ENCODE results near the gene GPR148. TPM values are rescaled to one million over a fixed set of nuclear protein-coding genes. Genes with fewer than 3 reads are reported as not detected.
A peak's percentile ranks its signal among the peaks of the same experiment; 100 is the strongest.

GPR148 gene
- total RNA-seq, 2 donors from 2014 or later, result not detected

- Histone ChIP-seq H3K27me3 (no peaks in the 10 kb centered on the region), H3K4me1 (no peaks in the 10 kb centered on the region), H3K9ac (ENCODE audit: low read depth in 2 of 2, low read length in 2 of 2) (no peak overlapping the region), H3K36me3 (no peaks in the 10 kb centered on the region), H3K9me3 (no peaks in the 10 kb centered on the region), H3K27ac (no peak overlapping the region), H3K4me3 (no peak overlapping the region)
- intact Hi-C loops (cut with DNase I), result no loop called here
- TF ChIP-seq, protein P1, sequence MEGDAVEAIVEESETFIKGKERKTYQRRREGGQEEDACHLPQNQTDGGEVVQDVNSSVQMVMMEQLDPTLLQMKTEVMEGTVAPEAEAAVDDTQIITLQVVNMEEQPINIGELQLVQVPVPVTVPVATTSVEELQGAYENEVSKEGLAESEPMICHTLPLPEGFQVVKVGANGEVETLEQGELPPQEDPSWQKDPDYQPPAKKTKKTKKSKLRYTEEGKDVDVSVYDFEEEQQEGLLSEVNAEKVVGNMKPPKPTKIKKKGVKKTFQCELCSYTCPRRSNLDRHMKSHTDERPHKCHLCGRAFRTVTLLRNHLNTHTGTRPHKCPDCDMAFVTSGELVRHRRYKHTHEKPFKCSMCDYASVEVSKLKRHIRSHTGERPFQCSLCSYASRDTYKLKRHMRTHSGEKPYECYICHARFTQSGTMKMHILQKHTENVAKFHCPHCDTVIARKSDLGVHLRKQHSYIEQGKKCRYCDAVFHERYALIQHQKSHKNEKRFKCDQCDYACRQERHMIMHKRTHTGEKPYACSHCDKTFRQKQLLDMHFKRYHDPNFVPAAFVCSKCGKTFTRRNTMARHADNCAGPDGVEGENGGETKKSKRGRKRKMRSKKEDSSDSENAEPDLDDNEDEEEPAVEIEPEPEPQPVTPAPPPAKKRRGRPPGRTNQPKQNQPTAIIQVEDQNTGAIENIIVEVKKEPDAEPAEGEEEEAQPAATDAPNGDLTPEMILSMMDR (IDR thresholded peaks at IDR 0.05), result no peak
- DNase-seq, result peak; percentile 67
These were observed 15.6 kb downstream of the GPR148 start for GRCh38 chr2:130744287-130745117.

GRCh38 chr2:130749078-130749477, 20.2 kb downstream of the GPR148 start:
- no peaks in the 10 kb centered on the region for H3K27me3 ChIP-seq
- no peak overlapping the region for H3K9ac ChIP-seq (ENCODE audit: low read depth in 2 of 2, low read length in 2 of 2)
- DNase-seq, result no peak
- H3K4me1 ChIP-seq, result no peaks in the 10 kb centered on the region
- H3K27ac ChIP-seq, result no peak overlapping the region
- H3K36me3 ChIP-seq, result no peaks in the 10 kb centered on the region
- H3K4me3 ChIP-seq, result no peak overlapping the region
- intact Hi-C loops (cut with DNase I), result no loop called here
- no peaks in the 10 kb centered on the region for H3K9me3 ChIP-seq
- TF ChIP-seq, protein P1 (IDR thresholded peaks at IDR 0.05), result no peak

GRCh38 chr2:130749641-130750040, 20.8 kb downstream of the GPR148 start:
- TF ChIP-seq, protein P1 (IDR thresholded peaks at IDR 0.05), result no peak
- no peak for DNase-seq
- peaks cover 3% of the 10 kb centered on the region for H3K27me3 ChIP-seq
- H3K27ac ChIP-seq, result no peak overlapping the region
- H3K9me3 ChIP-seq, result no peaks in the 10 kb centered on the region
- H3K36me3 ChIP-seq, result no peaks in the 10 kb centered on the region
- intact Hi-C loops (cut with DNase I), result no loop called here
- no peaks in the 10 kb centered on the region for H3K4me1 ChIP-seq
- H3K9ac ChIP-seq (ENCODE audit: low read depth in 2 of 2, low read length in 2 of 2), result no peak overlapping the region
- no peak overlapping the region for H3K4me3 ChIP-seq

GRCh38 chr2:130754811-130755210, 25.9 kb downstream of the GPR148 start:
- H3K9ac ChIP-seq (ENCODE audit: low read depth in 2 of 2, low read length in 2 of 2), result no peak overlapping the region
- H3K27ac ChIP-seq, result no peak overlapping the region
- TF ChIP-seq, protein P1 (IDR thresholded peaks at IDR 0.05), result no peak
- no peak for DNase-seq
- H3K9me3 ChIP-seq, result no peaks in the 10 kb centered on the region
- no peaks in the 10 kb centered on the region for H3K36me3 ChIP-seq
- no peak overlapping the region for H3K4me3 ChIP-seq
- intact Hi-C loops (cut with DNase I), result no loop called here
- no peaks in the 10 kb centered on the region for H3K4me1 ChIP-seq
- H3K27me3 ChIP-seq, result peaks cover 17% of the 10 kb centered on the region

DNA sequence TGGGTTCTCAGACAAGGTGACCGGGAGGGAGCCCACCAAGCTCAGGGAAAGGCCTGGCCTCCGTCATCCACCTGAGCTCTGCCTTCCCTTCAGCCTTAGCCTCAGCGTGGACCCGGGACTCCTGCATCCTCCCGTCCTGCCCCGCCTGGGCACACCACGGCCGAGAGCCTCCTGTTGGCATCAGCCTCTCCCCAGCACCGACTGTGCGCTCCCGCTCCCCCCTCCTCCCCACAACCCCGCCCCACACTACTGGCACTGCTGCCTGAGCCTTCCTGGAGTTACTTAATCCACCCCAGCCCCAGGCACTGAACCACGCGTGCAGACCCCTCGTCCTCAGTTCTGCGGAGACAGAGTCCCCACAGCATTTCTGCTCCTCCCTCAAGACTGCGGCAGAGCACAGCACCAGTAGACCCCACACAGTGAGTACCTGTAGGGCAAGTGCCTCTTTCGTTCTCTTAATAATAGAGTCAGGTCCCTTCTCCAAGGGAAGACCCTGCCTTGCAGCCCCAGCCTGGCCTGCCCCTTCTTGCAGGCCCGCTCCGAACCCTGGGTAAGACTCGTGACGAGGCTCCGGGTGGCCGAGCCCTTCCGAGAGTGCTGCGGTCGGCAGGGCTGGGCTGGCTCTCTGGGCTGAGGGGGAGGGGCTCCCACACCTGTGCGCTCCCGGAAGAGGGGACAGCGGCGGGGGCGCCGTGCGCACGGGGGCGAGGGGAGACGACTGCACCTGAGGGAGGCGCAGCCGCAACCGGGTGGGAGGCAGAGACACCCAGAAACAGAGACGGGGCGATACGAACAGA, 26.6 kb downstream of the GPR148 start, which contains the start of gene AMER3:
Gene AMER3, plus strand, starts transcription at position 285 of the 797 bp plus-strand sequence. CDS start 6,533 bp downstream, outside the sequence.
- Histone ChIP-seq H3K4me3 (no peak within 1 kb of the TSS), H3K9ac (ENCODE audit: low read depth in 2 of 2, low read length in 2 of 2) (no peak within 1 kb of the TSS), H3K9me3 (no peaks in the 10 kb centered on the region), H3K27ac (no peak within 1 kb of the TSS), H3K4me1 (no peaks in the 10 kb centered on the region), H3K36me3 (no peaks in the 10 kb centered on the region), H3K27me3 (peaks cover 17% of the 10 kb centered on the region)
- TF ChIP-seq, protein P1 (IDR thresholded peaks at IDR 0.05), result no peak
- intact Hi-C loops (cut with DNase I), result no loop called here
- no peak for DNase-seq
